GM18867 (cell line): ENCODE data around the gene KIF24.
"Not testable (repeated sequence)": the region's sequence is repeated elsewhere in the genome, so short reads cannot be mapped to it uniquely, and the experiment has no call there.

ENCODE experiments used
- ATAC-seq: cut with Tn5 transposase; IDR thresholded peaks from one replicate; pipeline ENCODE4 v1.9.1; 2021; ENCODE audit warnings: mild to moderate bottlenecking, moderate library complexity; ENCODE audit not compliant: unreplicated experiment

KIF24 gene

GRCh38 chr9:34366365-34366764 lies 37.3 kb upstream of the KIF24 start:
- ATAC-seq: no peak

DNA sequence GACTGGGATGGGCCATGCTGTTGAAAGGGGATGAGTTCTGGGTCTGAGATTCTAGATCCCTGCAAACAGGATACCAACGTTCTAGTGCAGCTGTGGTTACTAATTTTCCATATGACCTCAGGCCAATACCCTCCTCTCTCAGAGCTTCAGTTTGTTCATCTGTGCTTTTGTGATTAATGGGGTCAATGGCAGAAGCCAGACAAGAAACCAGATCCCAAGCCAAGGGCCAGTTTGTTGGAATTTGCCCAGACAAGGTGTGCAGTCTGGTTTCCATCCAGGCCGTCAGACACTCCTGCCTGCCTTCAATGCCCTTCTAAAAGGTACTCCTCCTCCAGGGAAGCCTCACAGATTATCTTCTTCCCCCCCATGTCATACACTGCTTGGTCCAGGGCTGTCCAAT lies 36.2 kb upstream of the KIF24 start:
- ATAC-seq: no peak

DNA sequence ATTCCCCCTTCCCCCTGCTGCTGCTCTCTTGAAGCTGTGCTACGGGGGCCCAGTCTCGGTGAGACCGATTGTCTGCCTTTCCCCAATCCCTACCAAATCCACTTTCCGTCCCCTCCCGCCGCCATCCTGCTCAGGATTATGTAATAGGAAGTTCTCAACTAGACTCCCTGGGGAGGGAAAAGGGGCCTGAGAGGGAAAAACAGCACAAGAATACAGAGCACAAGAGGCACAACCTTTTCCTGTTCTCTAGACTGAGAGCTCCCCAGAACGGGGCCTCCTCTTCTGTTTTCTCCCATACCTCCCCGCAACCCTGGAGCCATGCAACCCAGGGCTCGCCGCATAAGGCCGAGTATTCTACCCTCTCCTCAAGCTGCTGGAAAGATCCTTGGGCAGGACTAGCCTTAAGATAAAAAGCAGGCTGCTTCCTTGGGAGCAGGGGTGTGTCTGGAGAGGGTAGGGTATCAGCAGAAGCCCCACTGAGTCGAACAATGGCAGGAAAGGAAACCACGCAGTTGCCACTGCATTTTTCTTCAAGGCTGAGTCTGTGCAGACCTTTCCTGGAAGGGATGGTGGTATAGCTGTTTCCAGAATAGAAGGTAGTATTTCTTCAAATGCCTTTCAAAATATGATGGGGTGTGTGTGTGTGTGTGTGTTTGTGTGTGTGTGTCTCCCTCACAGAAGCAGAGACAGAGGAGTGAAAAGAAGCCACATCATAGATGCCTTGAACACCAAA lies 34.7 kb upstream of the KIF24 start:
- no peak for ATAC-seq

DNA sequence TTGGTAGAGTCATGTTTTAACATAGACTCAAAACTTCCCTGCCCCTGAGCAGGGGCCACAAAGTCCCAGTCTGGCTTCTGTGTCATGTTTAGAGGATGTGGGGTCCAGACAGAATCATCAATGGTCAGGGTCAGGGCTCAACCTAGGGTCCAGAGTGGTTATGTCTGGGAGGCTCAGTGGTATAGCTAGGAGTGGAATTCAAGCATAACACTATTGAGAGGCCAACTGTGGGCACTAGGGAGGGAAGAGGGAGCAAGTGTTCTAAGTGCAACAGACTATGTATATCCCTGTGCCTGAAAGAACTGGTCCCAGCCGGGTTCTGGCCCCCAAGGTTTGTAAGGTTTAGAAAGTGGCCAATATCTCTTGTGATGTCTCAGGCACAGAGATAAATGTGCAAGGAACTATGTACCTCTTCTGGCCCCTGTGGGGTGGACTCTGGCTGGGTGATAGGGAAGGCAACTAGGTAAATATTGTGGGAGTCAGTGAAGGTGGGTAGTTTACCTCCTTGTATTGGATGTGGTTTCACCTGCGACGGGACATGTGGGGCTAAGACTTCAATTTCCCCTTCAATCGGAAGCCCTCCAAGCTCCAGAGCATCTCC lies 33.6 kb upstream of the KIF24 start:
- ATAC-seq: no peak

GRCh38 chr9:34352957-34353356 lies 23.9 kb upstream of the KIF24 start:
- not testable (repeated sequence) for ATAC-seq

DNA sequence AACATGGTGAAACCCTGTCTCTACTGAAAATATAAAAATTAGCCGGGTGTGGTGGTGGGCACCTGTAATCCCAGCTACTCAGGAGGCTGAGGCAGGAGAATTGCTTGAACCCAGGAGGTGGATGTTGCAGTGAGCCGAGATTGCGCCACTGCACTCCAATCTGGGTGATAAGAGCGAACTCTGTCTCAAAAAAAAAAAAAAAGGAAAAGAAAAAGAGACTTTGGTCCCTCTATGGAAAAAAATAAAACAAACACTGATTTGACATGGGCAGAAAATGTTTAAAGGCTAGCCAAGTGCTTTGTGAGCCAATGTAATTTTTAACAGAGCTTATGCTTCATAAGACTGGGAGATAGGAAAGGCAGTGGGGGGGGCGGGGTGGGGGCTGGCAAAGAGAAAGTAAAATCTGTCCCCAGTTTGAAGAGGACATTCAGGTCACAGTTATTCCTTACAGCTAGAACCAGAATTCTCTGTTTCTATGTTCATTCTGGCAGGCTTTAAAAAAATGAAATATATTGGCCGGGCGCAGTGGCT lies 23.1 kb upstream of the KIF24 start:
- ATAC-seq: not testable (repeated sequence)

- ATAC-seq: no peak
Measured at GRCh38 chr9:34349324-34349723, 20.3 kb upstream of the KIF24 start.

DNA sequence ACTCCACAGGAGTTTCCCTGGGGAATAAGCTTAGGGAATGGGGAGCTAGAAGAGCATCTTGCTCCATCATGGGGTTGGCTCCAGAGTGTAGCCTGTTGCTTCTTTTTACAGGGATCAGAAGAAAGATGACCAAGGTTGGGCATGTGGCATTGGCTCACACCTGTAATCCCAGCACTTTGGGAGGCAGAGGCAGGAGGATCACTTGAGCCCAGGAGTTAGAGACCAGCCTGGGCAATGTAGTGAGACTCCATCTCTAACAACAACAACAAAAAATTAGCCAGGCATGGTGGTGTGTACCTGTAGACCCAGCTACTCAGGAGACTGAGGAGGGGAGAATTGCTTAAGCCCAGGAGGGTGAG lies 18.7 kb upstream of the KIF24 start:
- no peak for ATAC-seq

DNA sequence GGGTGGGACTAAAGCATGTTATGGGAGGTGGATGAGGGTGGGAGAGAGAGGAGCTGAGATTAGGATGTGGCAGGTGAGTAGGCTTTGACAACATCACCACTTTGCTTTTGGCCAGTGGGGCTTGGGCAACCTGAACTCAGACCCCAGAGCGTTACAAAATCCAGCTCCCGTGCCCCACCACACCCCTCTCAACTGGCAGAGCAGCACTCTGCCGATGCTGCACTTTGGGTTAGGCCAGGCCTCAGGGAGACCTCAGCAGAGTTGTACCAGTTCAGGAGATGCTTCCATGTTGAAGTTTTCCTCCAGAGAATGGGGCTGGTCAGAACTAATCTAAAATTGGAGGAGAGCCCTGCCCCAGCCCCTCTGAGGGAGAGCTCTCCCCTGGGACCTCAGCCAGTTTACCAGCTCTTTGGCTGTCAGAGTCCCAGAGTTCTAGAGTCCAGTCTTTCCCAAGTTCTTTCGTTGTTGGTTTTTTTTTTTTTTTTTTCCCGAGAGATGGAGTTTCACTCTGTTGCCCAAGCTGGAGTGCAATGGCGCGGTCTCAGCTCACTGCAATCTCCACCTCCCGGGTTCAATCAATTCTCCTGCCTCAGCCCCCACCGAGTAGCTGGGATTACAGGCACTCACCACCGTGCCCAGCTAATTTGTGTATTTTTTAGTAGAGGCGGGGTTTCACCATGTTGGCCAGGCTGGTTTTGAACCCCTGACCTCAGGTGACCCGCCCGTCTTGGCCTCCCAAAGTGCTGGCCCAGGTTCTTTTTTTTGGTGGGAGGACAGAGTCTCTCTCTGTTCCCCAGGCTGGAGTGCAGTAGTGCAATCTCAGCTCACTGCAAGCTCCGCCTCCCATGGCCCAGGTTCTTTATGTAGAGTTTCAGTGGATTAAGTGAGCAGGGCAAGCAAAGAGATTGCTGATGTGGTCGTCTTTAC lies 18.1 kb upstream of the KIF24 start:
- ATAC-seq: no peak

DNA sequence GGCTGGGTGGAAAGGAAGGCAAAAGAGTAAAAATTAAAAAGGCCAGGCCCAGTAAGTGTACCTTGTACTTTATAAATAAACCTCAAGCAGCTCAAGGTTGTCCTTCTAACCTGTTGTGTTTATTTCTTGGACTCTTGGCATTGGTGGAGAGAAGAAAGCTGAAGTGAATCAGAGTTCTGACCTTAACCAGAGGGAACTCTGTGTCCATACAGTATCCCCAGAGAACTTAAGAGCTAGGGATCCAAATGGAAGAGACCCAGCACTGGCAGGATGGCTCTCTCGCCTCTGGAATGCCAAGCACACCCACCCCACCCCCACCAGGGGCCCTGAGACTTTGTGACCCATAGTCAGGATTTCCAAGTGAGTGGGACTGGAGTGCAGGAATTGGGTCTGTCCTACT lies 14.5 kb upstream of the KIF24 start:
- ATAC-seq: no peak

GRCh38 chr9:34343090-34343489 lies 14.0 kb upstream of the KIF24 start:
- no peak for ATAC-seq

DNA sequence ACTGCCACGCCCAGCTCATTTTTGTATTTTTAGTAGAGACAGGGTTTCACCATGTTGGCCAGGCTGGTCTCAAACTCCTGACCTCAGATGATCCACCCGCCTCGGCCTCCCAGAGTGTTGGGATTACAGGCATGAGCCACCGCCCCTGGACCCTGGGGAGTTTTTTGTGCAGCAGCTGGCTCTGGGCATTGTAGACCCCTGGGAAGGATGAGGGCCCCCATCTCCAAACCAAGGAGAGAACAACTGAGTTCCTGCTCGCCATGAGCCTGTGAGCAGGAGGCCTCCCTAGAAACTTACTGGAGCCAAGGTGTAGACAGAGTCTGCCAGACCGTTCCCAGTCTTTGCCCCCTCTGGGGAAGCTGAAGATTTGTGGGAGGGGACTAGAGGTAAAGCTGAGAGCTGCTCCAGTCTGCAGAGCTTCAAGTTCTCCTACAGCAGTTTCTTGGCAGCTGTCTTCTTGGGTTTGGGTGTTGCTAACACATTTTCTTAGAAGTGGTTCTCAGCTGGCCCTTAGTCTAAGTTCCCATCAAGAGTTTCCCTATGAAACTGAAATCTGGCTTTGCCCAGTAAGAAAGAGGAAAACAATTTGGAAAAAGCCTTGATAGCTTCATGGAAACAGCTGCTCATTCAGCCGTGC lies 12.7 kb upstream of the KIF24 start:
- ATAC-seq: no peak

DNA sequence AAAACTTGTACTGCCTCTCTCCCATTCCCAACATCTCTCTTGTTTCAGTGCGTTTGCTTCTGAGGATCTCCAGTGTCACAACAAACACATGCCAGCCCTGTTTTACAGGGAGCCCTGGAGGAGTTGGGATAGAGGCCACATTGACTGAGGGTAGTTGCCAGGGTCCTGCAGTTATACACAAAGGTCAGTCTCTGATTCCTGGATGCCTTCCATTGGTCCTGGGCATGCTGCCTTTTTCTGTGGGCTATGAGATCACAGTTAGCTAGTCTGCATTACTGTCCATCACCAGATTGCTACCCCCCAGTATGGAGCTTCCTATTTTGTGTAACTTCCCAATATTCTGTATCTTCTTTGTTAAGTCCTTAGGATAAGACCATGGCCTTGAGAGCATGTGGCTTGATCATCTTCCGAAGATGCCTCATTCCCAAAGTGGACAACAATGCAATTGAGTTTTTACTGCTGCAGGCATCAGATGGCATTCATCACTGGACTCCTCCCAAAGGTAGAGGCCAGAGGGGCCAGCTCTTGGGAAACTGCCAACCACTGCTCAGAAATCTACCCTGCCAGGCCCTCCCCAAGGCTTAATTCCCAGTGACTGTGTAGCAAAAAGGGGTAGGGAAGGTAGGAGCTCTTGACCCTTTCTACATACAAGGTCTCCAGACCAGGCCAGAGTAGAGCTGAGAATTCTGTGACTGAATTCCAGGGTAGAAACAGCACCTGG lies 9.8 kb upstream of the KIF24 start:
- ATAC-seq: no peak

- not testable (repeated sequence) for ATAC-seq
Measured at GRCh38 chr9:34338079-34338478, 9.0 kb upstream of the KIF24 start.

- ATAC-seq: no peak
Measured at GRCh38 chr9:34337403-34337802, 8.3 kb upstream of the KIF24 start.

GRCh38 chr9:34335376-34335775 lies 6.3 kb upstream of the KIF24 start:
- ATAC-seq: no peak

GRCh38 chr9:34334916-34335315 lies 5.8 kb upstream of the KIF24 start:
- no peak for ATAC-seq

DNA sequence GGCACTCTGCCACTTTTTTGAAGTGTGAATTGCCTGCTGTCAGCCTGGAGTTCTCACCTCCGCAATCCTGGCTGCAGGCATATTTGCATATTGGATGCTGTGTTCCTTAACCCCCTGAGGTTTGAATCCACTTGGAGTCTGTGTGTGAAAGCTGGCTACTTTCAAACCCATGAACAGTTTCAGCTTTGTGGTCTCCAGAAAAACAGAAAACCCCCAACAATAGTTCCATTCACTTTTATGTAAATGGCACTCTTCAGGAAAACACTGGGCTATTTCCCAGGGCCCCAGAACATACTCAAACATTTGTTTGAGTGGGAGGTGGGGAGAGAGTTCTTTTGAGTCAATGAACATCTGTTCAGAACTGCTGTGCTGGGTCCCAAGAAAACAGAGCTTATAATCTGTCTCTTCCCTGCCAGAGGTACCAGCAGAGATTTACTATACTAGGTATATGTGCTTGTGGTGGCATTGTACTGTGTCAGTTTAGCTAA lies 5.3 kb upstream of the KIF24 start:
- no peak for ATAC-seq

GRCh38 chr9:34333836-34334235 lies 4.8 kb upstream of the KIF24 start:
- no peak for ATAC-seq
